Cardiac fibroblast (primary cell): Measurements from ENCODE around the gene MS4A8.
"Not testable (repeated sequence)": the region's sequence is repeated elsewhere in the genome, so short reads cannot be mapped to it uniquely, and the experiment has no call there.

Experiments
- DNase-seq, 2 donors: peaks; one replicate each; pipeline versions ENCODE4 v3.0.0 to v3.0.0-alpha.2; 2010; ENCODE audit warnings: low read depth in 2 of 2
- H3K4me3 ChIP-seq, 2 donors: replicated peaks in 1 of 2; 1 replicate in 1 of 2; 2 replicates in 1 of 2; pipeline ENCODE4 v1.5.1; 2011; ENCODE audit warnings: low read depth in 2 of 2, low read length in 2 of 2, mild to moderate bottlenecking in 2 of 2, moderate library complexity in 1 of 2
- CTCF ChIP-seq: IDR thresholded peaks from one replicate; pipeline ENCODE4 v1.5.1; 2011; ENCODE audit warnings: low read depth, mild to moderate bottlenecking, low read length, inconsistent platforms

Gene MS4A8

GRCh38 chr11:60710482-60710881 is 11.1 kb downstream of the MS4A8 start:
- H3K4me3 ChIP-seq, result no peak overlapping the region
- TF ChIP-seq CTCF, result peak; percentile 11
- no peak for DNase-seq

GRCh38 chr11:60711276-60711675 is 11.9 kb downstream of the MS4A8 start:
- TF ChIP-seq CTCF, result no peak
- no peak for DNase-seq
- H3K4me3 ChIP-seq, result no peak overlapping the region

- not testable (repeated sequence) for DNase-seq
Measured at GRCh38 chr11:60713423-60713822, 14.0 kb downstream of the MS4A8 start.

GRCh38 chr11:60717956-60718355 is 18.5 kb downstream of the MS4A8 start:
- TF ChIP-seq CTCF, result no peak
- no peak for DNase-seq
- no peak overlapping the region for H3K4me3 ChIP-seq

More at GRCh38 chr11:60713423-60713822, 14.0 kb downstream of the MS4A8 start:
- H3K4me3 ChIP-seq, result not testable (repeated sequence)

- no peak for DNase-seq
- TF ChIP-seq CTCF, result no peak
- H3K4me3 ChIP-seq, result no peak overlapping the region
Measured at GRCh38 chr11:60718524-60719316, 19.3 kb downstream of the MS4A8 start.

GRCh38 chr11:60719391-60719790 is 20.0 kb downstream of the MS4A8 start:
- TF ChIP-seq CTCF, result no peak
- H3K4me3 ChIP-seq, result no peak overlapping the region
- DNase-seq, result no peak

- no peak for TF ChIP-seq CTCF
- H3K4me3 ChIP-seq, result no peak overlapping the region
- DNase-seq, result no peak
Measured at GRCh38 chr11:60720460-60720859, 21.0 kb downstream of the MS4A8 start.
